Measurements from ENCODE around the gene ACYP2.

ACYP2 gene

GRCh38 chr2:54143780-54144179 is 28.4 kb downstream of the ACYP2 start:
- no peaks in the 10 kb centered on the region for H3K27me3 ChIP-seq (ENCODE audit: low read length)
- no peaks in the 10 kb centered on the region for H3K9me2 ChIP-seq (replicated peaks; ENCODE audit: insufficient read depth, low read length)
- H3K79me2 ChIP-seq (ENCODE audit: insufficient read depth, low read length): no peaks in the 10 kb centered on the region
- no peaks in the 10 kb centered on the region; the same call in 1 of the 2 replicates for H3K36me3 ChIP-seq (ENCODE audit: low read length)
- TF ChIP-seq CTCF (IDR thresholded peaks at IDR 0.05; ENCODE audit: insufficient read depth, low read length, poor library complexity, severe bottlenecking) (no peak), EZH2phosphoT487 (conservative IDR thresholded peaks at IDR 0.05; ENCODE audit: low read length) (no peak)
- no peak overlapping the region for H2AFZ ChIP-seq (ENCODE audit: low read depth, low read length, severe bottlenecking)
- H3K4me3 ChIP-seq (ENCODE audit: insufficient read depth, low read length, poor library complexity, severe bottlenecking): no peak overlapping the region
- H3K27ac ChIP-seq (ENCODE audit: low read depth, low read length): no peak overlapping the region
- H4K20me1 ChIP-seq (ENCODE audit: low read depth, low read length): no peaks in the 10 kb centered on the region
- H3K4me2 ChIP-seq (ENCODE audit: low read depth, low read length, poor library complexity, severe bottlenecking): no peak overlapping the region
- no peaks in the 10 kb centered on the region; the same call in 1 of the 2 replicates for H3F3A ChIP-seq (ENCODE audit: insufficient read depth)
- no peak overlapping the region for H3K9ac ChIP-seq (ENCODE audit: low read length)
- no peaks in the 10 kb centered on the region for H3K9me3 ChIP-seq (ENCODE audit: insufficient read depth, low read length)

DNA sequence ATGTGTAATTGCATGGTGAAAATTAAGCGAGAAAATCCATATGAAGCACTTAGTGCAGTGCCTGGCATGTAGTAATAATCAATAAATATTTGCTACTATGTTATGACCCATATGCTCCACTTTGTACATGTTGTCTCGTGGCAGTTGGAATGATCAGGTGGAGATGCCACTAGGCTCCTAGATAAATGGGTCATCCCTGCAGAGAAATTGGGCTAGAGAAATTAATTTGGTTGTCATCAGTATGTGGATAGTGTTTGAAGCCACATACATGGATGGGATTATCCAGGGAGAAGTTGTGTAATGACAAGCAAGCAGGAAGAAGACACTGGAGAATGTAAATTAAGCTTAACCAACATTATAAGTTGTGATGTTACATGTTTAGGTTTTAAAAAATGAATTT is 33.0 kb downstream of the ACYP2 start:
- H3K9me2 ChIP-seq (replicated peaks; ENCODE audit: insufficient read depth, low read length): no peaks in the 10 kb centered on the region
- H3K9ac ChIP-seq (ENCODE audit: low read length): no peak overlapping the region
- no peaks in the 10 kb centered on the region for H3K27me3 ChIP-seq (ENCODE audit: low read length)
- H3K79me2 ChIP-seq (ENCODE audit: insufficient read depth, low read length): no peaks in the 10 kb centered on the region
- H4K20me1 ChIP-seq (ENCODE audit: low read depth, low read length): no peaks in the 10 kb centered on the region
- no peak overlapping the region for H3K4me3 ChIP-seq (ENCODE audit: insufficient read depth, low read length, poor library complexity, severe bottlenecking)
- no peaks in the 10 kb centered on the region for H3K36me3 ChIP-seq (ENCODE audit: low read length)
- H3K4me2 ChIP-seq (ENCODE audit: low read depth, low read length, poor library complexity, severe bottlenecking): no peak overlapping the region
- H3F3A ChIP-seq (ENCODE audit: insufficient read depth): no peaks in the 10 kb centered on the region
- H3K27ac ChIP-seq (ENCODE audit: low read depth, low read length): no peak overlapping the region
- no peak for TF ChIP-seq EZH2phosphoT487 (conservative IDR thresholded peaks at IDR 0.05; ENCODE audit: low read length)
- no peak for TF ChIP-seq CTCF (IDR thresholded peaks at IDR 0.05; ENCODE audit: insufficient read depth, low read length, poor library complexity, severe bottlenecking)
- H3K9me3 ChIP-seq (ENCODE audit: insufficient read depth, low read length): no peaks in the 10 kb centered on the region; the same call in 1 of the 2 replicates
- H2AFZ ChIP-seq (ENCODE audit: low read depth, low read length, severe bottlenecking): no peak overlapping the region

- Histone ChIP-seq H4K20me1 (ENCODE audit: low read depth, low read length) (no peaks in the 10 kb centered on the region), H3K9ac (ENCODE audit: low read length) (no peak overlapping the region), H3K27ac (ENCODE audit: low read depth, low read length) (no peak overlapping the region), H3K27me3 (ENCODE audit: low read length) (no peaks in the 10 kb centered on the region), H3F3A (ENCODE audit: insufficient read depth) (no peaks in the 10 kb centered on the region), H3K79me2 (ENCODE audit: insufficient read depth, low read length) (no peaks in the 10 kb centered on the region), H2AFZ (ENCODE audit: low read depth, low read length, severe bottlenecking) (no peak overlapping the region), H3K4me2 (ENCODE audit: low read depth, low read length, poor library complexity, severe bottlenecking) (no peak overlapping the region), H3K4me3 (ENCODE audit: insufficient read depth, low read length, poor library complexity, severe bottlenecking) (no peak overlapping the region), H3K9me2 (replicated peaks; ENCODE audit: insufficient read depth, low read length) (no peaks in the 10 kb centered on the region), H3K9me3 (ENCODE audit: insufficient read depth, low read length) (no peaks in the 10 kb centered on the region; the same call in 1 of the 2 replicates), H3K36me3 (ENCODE audit: low read length) (no peaks in the 10 kb centered on the region)
- TF ChIP-seq EZH2phosphoT487 (conservative IDR thresholded peaks at IDR 0.05; ENCODE audit: low read length) (no peak), CTCF (IDR thresholded peaks at IDR 0.05; ENCODE audit: insufficient read depth, low read length, poor library complexity, severe bottlenecking) (no peak)
Measured at GRCh38 chr2:54149638-54150441, 34.4 kb downstream of the ACYP2 start.
